Spleen (tissue), 11 donors: Measurements from ENCODE around the gene SLC35E2B. TPM values are rescaled to one million over a fixed set of nuclear protein-coding genes. Genes with fewer than 3 reads are reported as not detected.

ENCODE experiments used
- DNase-seq: peaks from one replicate; pipeline ENCODE4 v3.0.0-alpha.2; 2020
- H3K27ac ChIP-seq, 8 donors: fragments of 200-600 bp; sonication (generic) in 7 of 8; 1 replicate in 4 of 8; 2 replicates in 4 of 8; pipeline versions ENCODE4 v1.5.0 to v1.8.0; 2016 to 2021; ENCODE audit warnings: inconsistent platforms in 4 of 8, mild to moderate bottlenecking in 4 of 8, moderate library complexity in 1 of 8
- H3K27me3 ChIP-seq, 7 donors: fragments of 200-600 bp; sonication (generic) in 6 of 7; replicated peaks in 1 of 7; 1 replicate in 4 of 7; 2 replicates in 3 of 7; pipeline versions ENCODE4 v1.5.0 to v1.8.0; 2016 to 2021; ENCODE audit warnings: inconsistent platforms in 3 of 7, mild to moderate bottlenecking in 1 of 7
- H3K36me3 ChIP-seq, 6 donors: fragments of 200-600 bp; sonication (generic) in 5 of 6; 1 replicate in 4 of 6; 2 replicates in 2 of 6; pipeline versions ENCODE4 v1.5.0 to v1.8.0; 2016 to 2021; ENCODE audit warnings: inconsistent platforms in 2 of 6
- H3K4me1 ChIP-seq, 6 donors: fragments of 200-600 bp; sonication (generic) in 5 of 6; 1 replicate in 3 of 6; 2 replicates in 3 of 6; pipeline versions ENCODE4 v1.5.0 to v1.8.0; 2016 to 2021; ENCODE audit warnings: inconsistent platforms in 3 of 6
- H3K4me3 ChIP-seq, 8 donors: fragments of 200-600 bp; sonication (generic) in 7 of 8; 1 replicate in 4 of 8; 2 replicates in 4 of 8; pipeline versions ENCODE4 v1.5.0 to v1.8.0; 2016 to 2021; ENCODE audit warnings: inconsistent platforms in 4 of 8, mild to moderate bottlenecking in 4 of 8, moderate library complexity in 2 of 8
- H3K9me3 ChIP-seq, 8 donors: fragments of 200-600 bp; sonication (generic) in 7 of 8; 1 replicate in 4 of 8; 2 replicates in 4 of 8; pipeline versions ENCODE4 v1.5.0 to v1.8.0; 2016 to 2021; ENCODE audit warnings: inconsistent platforms in 4 of 8
- POLR2A ChIP-seq, 3 donors: fragments of 450-650 bp; IDR thresholded peaks; one replicate each; pipeline ENCODE4 v1.5.1; 2017; ENCODE audit warnings: antibody characterized with exemption in 3 of 3, mild to moderate bottlenecking in 1 of 3
- POLR2AphosphoS5 ChIP-seq, 3 donors: sonication (generic); formaldehyde crosslinking; IDR thresholded peaks; one replicate each; pipeline ENCODE4 v1.5.1; 2017; ENCODE audit warnings: antibody characterized with exemption in 3 of 3
- WGBS, 5 donors: extraction: QIAGEN DNeasy Blood & Tissue Kit in 3 of 5; methylation state at CpG; one replicate each; pipeline versions ENCODE4 v1.1.5 to v1.1.7; 2013 to 2018; 5-methylcytosine and 5-hydroxymethylcytosine counted together
- intact Hi-C: fragments of 100-400 bp; cut with DNase I; formaldehyde crosslinking; loops from one replicate; pipeline ENCODE4 v1.15.0; 2023; ENCODE audit warnings: low total_unique reads
- polyA plus RNA-seq, 3 donors: library from polyadenylated mRNA; stranded (reverse); fragments of 200-250 nt; gene quantifications; one replicate each; pipeline ENCODE4 v1.2.1, GENCODE V29; 2013
- total RNA-seq, 7 donors: library from RNA; depleted of rRNA in 3 of 7; stranded (reverse); fragments of >200 nt in 3 of 7; fragmentation: NEBNext Ultra II Directional in 4 of 7; extraction: Animal tissue kit (Norgen Biotek cat#: 25700) in 4 of 7; gene quantifications; one replicate each; pipeline versions ENCODE4 v1.1.0 to v1.2.1, GENCODE V29; 2016 to 2021
- TF ChIP-seq, protein P1 (sequence below), 11 experiments: fragments of 200-600 bp in 7 of 11; fragments of 450-650 bp in 4 of 11; sonication (generic) in 4 of 11; IDR thresholded peaks in 8 of 11; conservative IDR thresholded peaks in 3 of 11; 1 replicate in 7 of 11; 2 replicates in 4 of 11; pipeline versions ENCODE4 v1.4.0 to v1.8.0; 2016 to 2021; ENCODE audit warnings: antibody characterized with exemption in 11 of 11, inconsistent platforms in 4 of 11, mild to moderate bottlenecking in 1 of 11
- donor health status: healthy with polysubstance abuse.
- donor health status: DM: no; HTN: no; CAD: no; lungs with moderate emphysema.
- donor health status: DM: no; HTN: no; CAD: no.
- donor health status: Bipolar disorder and iron deficiency.
- donor health status: healthy.
- donor health status: DM: no; HTN: no; CAD: no.
- donor health status: DM: yes; HTN: yes; CAD: no.

Gene SLC35E2B
- total and polyA plus RNA-seq, 10 donors, result 18.3 to 105 (median 55.3) TPM

DNA sequence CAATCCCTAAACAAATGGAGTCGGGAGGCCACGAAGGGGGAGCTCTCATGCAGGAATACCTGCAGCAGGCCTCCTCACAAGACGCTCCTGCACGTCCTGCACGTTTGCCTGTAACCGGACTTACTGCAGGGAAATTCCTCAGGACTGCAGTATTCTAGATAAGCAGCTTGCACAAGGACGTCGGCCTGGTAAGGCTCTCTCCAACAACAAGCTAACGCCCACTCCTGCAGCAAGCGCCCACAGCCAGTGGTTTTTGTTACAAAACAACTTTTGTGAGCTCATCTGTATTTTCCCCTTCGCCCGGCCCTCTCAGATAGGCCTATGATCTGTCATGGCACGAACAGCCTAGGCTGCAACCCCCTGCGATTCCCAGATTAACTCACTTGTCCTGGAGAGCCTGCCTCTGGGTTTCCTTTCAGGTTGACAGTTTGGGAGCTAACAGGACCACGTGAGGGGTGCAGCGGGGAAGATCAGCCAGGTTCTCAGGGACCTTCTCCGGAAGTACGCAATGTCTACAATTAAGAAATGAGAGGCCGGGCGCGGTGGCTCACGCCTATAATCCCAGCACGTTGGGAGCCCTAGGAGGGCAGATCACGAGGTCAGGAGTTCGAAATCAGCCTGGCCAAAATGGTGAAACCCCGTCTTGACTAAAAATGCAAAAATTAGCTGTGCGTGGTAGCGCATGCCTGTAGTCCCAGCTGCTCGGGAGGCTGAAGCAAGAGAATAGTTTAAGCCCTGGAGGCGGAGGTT, 78.2 kb downstream of the SLC35E2B start:
- Histone ChIP-seq H3K9me3 (no peaks in the 10 kb centered on the region), H3K4me3 (peak overlapping the region; percentile 73 to 98 (median 83)), H3K27ac (peak overlapping the region; percentile 98 to 100 (median 100)), H3K4me1 (peaks cover 16 to 70% (median 41%) of the 10 kb centered on the region in 6 donors), H3K36me3 (peaks cover 0 to 21% (median 0%) of the 10 kb centered on the region in 6 donors), H3K27me3 (no peaks in the 10 kb centered on the region)
- intact Hi-C loops, result no loop called here
- WGBS, 5 donors, result 11 to 27% (median 15%) methylated on average over 26 to 30 of the region's 30 CpGs
- DNase-seq, result peak; percentile 82
- TF ChIP-seq POLR2A (IDR thresholded peaks at IDR 0.05) (peak in 1 of 3 donors; percentile 5), POLR2AphosphoS5 (IDR thresholded peaks at IDR 0.05) (peak in 1 of 3 donors; percentile 20)
- TF ChIP-seq, protein P1, sequence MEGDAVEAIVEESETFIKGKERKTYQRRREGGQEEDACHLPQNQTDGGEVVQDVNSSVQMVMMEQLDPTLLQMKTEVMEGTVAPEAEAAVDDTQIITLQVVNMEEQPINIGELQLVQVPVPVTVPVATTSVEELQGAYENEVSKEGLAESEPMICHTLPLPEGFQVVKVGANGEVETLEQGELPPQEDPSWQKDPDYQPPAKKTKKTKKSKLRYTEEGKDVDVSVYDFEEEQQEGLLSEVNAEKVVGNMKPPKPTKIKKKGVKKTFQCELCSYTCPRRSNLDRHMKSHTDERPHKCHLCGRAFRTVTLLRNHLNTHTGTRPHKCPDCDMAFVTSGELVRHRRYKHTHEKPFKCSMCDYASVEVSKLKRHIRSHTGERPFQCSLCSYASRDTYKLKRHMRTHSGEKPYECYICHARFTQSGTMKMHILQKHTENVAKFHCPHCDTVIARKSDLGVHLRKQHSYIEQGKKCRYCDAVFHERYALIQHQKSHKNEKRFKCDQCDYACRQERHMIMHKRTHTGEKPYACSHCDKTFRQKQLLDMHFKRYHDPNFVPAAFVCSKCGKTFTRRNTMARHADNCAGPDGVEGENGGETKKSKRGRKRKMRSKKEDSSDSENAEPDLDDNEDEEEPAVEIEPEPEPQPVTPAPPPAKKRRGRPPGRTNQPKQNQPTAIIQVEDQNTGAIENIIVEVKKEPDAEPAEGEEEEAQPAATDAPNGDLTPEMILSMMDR (IDR thresholded peaks at IDR 0.05 in 8 of 11, conservative IDR thresholded peaks at IDR 0.05 in 3 of 11), result no peak

DNA sequence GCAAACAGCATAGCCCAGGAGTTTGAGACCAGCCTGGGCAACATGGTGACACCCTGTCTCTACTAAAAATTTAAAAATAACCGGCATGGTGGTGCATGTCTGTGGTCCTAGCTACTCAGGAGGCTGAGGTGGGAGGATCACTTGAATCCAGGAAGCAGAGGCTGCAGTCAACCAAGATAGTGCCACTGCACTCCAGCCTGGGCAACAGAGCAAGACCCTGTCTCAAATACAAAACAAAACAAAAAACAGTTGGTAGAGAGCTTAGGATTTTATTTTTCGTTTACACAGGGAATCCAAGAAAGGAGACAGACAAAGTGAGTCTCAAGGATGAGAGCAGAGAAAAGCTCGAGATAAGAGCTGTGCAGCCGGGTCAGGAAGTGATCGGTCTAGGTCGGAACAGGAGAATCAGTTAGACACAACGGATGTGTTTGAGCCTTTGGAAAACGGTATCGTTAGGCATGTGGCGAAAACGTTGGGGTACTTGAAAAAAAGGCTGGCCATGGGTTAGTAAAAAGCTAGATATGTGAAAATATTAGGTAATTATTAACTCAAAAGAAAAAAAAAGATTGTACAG, 79.0 kb downstream of the SLC35E2B start:
- peak overlapping the region in 5 of 8 donors; percentile 99 to 100 (median 100) for H3K27ac ChIP-seq
- peak overlapping the region in 5 of 8 donors; percentile 80 to 98 (median 85) for H3K4me3 ChIP-seq
- intact Hi-C loops, result no loop called here
- no peaks in the 10 kb centered on the region for H3K27me3 ChIP-seq
- H3K4me1 ChIP-seq, result peaks cover 16 to 66% (median 41%) of the 10 kb centered on the region in 6 donors
- WGBS, 5 donors, result 62 to 80% (median 64%) methylated on average over 11 of the region's 11 CpGs
- no peak for TF ChIP-seq POLR2AphosphoS5 (IDR thresholded peaks at IDR 0.05)
- peaks cover 0 to 13% (median 0%) of the 10 kb centered on the region in 6 donors for H3K36me3 ChIP-seq
- no peak for DNase-seq
- H3K9me3 ChIP-seq, result no peaks in the 10 kb centered on the region

DNA sequence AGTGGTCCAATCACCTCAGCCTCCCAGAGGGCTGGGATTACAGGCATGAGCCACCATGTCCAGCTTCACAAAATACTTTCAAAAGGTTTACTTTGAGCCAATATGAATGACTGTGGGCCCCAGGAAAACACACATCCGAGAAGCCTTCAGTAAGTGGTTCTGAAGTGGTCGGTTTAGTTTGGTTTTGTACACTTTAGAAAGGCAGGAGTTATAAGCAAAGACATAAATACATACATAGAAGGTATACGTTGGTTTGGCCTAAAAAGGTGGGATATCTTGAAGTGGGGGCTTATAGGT, 80.5 kb downstream of the SLC35E2B start:
- H3K27ac ChIP-seq, result no peak overlapping the region
- intact Hi-C loops, result no loop called here
- no peak overlapping the region for H3K4me3 ChIP-seq
- H3K9me3 ChIP-seq, result no peaks in the 10 kb centered on the region
- TF ChIP-seq POLR2A (IDR thresholded peaks at IDR 0.05) (no peak), POLR2AphosphoS5 (IDR thresholded peaks at IDR 0.05) (no peak)
- TF ChIP-seq, protein P1 (IDR thresholded peaks at IDR 0.05 in 8 of 11, conservative IDR thresholded peaks at IDR 0.05 in 3 of 11), result no peak
- DNase-seq, result no peak
- H3K36me3 ChIP-seq, result no peaks in the 10 kb centered on the region
- H3K27me3 ChIP-seq, result no peaks in the 10 kb centered on the region
- WGBS, 5 donors, result 87 to 95% (median 92%) methylated on average over 3 of the region's 3 CpGs
- H3K4me1 ChIP-seq, result peaks cover 16 to 60% (median 34%) of the 10 kb centered on the region in 6 donors

DNA sequence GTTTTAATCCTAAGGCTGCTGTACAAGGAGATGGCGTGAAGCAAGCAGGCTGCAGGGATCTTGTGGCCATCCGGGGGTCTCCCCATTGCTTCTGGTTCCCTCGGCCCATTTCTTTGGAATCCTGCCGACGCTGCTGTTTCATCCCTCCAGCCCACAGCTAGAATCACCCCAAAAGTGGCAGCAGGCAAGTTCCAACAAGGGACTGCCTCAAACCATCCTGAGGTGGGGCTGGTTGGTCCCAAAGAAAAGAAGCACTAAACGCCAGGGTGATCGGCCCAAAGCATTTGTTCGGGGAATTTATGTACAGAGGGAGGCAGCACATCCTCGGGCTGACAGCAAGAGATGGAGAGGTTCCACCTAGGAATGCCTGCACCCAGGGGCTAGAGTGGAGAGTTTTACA, 81.8 kb downstream of the SLC35E2B start:
- 79 to 92% (median 88%) methylated on average over 9 of the region's 9 CpGs for WGBS, 5 donors
- Histone ChIP-seq H3K27ac (peak overlapping the region in 3 of 8 donors; percentile 18 to 26 (median 22)), H3K4me3 (no peak overlapping the region), H3K36me3 (no peaks in the 10 kb centered on the region), H3K4me1 (peaks cover 12 to 56% (median 31%) of the 10 kb centered on the region in 6 donors), H3K9me3 (no peaks in the 10 kb centered on the region), H3K27me3 (no peaks in the 10 kb centered on the region)
- intact Hi-C loops, result no loop called here
- no peak for TF ChIP-seq POLR2A (IDR thresholded peaks at IDR 0.05)
- TF ChIP-seq POLR2AphosphoS5 (IDR thresholded peaks at IDR 0.05), result no peak
- TF ChIP-seq, protein P1 (IDR thresholded peaks at IDR 0.05 in 8 of 11, conservative IDR thresholded peaks at IDR 0.05 in 3 of 11), result no peak
- DNase-seq, result no peak
